Endothelial cell (in vitro differentiated cells): ENCODE measurements around the gene SFXN1. TPM values are rescaled to one million over a fixed set of nuclear protein-coding genes. Genes with fewer than 3 reads are reported as not detected.

Experiments used
- DNase-seq: peaks from one replicate; pipeline ENCODE4 v3.0.0; 2021; ENCODE audit warnings: low spot score
- H3K27ac Mint-ChIP-seq: one replicate; pipeline ENCODE4 v1.8.0; 2021; ENCODE audit warnings: mixed read lengths, inconsistent platforms; ENCODE audit not compliant: unreplicated experiment
- H3K27me3 Mint-ChIP-seq: one replicate; pipeline ENCODE4 v1.8.0; 2021; ENCODE audit warnings: mild to moderate bottlenecking, moderate library complexity, mixed read lengths, inconsistent platforms; ENCODE audit not compliant: unreplicated experiment
- H3K36me3 Mint-ChIP-seq: one replicate; pipeline ENCODE4 v1.8.0; 2021; ENCODE audit warnings: mild to moderate bottlenecking, low read depth, mixed read lengths, inconsistent platforms; ENCODE audit not compliant: unreplicated experiment
- H3K4me1 Mint-ChIP-seq: one replicate; pipeline ENCODE4 v1.8.0; 2021; ENCODE audit warnings: mild to moderate bottlenecking, mixed read lengths, inconsistent platforms; ENCODE audit not compliant: unreplicated experiment
- H3K4me3 Mint-ChIP-seq: one replicate; pipeline ENCODE4 v1.8.0; 2021; ENCODE audit warnings: mild to moderate bottlenecking, mixed read lengths, inconsistent platforms; ENCODE audit not compliant: unreplicated experiment
- H3K9me3 Mint-ChIP-seq: one replicate; pipeline ENCODE4 v1.8.0; 2021; ENCODE audit warnings: mixed read lengths, inconsistent platforms; ENCODE audit not compliant: unreplicated experiment
- total RNA-seq: library from RNA; stranded (reverse); fragmentation: NEBNext Ultra II Directional; extraction: Animal tissue kit (Norgen Biotek cat#: 25700); gene quantifications from one replicate; pipeline ENCODE4 v1.2.1, GENCODE V29; 2021; ENCODE audit not compliant: unreplicated experiment
- TF ChIP-seq, protein P1 (sequence below): fragments of 200-600 bp; sonication (generic); IDR thresholded peaks from one replicate; pipeline ENCODE4 v1.5.0; 2021; ENCODE audit warnings: antibody characterized with exemption; ENCODE audit not compliant: unreplicated experiment

The SFXN1 gene
- total RNA-seq, 1 donor from 2014 or later: 53.9 TPM

DNA sequence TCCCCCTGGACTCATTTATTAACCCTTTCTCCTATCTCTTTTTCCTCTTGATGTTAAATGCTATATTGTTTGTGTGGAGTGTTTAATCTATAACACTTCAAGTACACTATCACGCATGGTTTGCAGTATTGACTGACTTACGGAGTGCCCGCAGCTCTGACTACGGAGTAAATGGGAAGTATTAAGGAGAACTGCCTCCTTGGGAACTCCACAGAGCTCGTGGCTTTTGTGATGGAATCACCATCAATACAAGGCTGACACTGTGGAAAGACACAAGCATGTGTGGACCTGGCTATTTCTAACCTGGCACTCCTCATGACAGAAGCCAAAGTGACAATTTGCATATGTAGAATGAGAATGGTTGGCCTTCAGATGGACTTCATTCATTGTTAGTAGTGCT lies 66.2 kb downstream of the SFXN1 start:
- Mint-ChIP-seq H3K9me3 (no peaks in the 10 kb centered on the region), H3K36me3 (no peaks in the 10 kb centered on the region), H3K27me3 (no peaks in the 10 kb centered on the region), H3K4me1 (peaks cover 24% of the 10 kb centered on the region), H3K4me3 (no peak overlapping the region), H3K27ac (no peak overlapping the region)
- DNase-seq: no peak
- TF ChIP-seq, protein P1, sequence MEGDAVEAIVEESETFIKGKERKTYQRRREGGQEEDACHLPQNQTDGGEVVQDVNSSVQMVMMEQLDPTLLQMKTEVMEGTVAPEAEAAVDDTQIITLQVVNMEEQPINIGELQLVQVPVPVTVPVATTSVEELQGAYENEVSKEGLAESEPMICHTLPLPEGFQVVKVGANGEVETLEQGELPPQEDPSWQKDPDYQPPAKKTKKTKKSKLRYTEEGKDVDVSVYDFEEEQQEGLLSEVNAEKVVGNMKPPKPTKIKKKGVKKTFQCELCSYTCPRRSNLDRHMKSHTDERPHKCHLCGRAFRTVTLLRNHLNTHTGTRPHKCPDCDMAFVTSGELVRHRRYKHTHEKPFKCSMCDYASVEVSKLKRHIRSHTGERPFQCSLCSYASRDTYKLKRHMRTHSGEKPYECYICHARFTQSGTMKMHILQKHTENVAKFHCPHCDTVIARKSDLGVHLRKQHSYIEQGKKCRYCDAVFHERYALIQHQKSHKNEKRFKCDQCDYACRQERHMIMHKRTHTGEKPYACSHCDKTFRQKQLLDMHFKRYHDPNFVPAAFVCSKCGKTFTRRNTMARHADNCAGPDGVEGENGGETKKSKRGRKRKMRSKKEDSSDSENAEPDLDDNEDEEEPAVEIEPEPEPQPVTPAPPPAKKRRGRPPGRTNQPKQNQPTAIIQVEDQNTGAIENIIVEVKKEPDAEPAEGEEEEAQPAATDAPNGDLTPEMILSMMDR: no peak

DNA sequence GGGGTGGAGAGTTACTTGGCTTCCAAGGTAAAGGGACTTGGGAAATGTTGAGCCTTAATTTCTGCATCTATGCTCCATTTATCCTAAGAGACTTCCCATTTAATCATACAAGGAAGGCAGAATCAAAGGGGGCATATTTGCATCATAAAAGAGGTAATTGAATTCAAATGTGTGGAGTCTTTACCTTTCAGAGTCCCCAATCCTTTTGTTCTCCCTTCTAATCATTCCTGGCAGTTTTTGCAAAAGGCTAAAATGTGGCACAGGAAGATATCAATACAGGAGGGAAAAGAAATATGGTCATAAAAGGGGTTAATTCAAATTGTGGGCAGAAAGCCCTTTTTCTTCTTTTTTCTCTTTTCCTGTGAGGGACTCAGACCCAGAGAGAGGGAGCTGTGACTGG lies 69.5 kb downstream of the SFXN1 start:
- Mint-ChIP-seq H3K27ac (no peak overlapping the region), H3K4me3 (no peak overlapping the region), H3K4me1 (peaks cover 20% of the 10 kb centered on the region), H3K36me3 (no peaks in the 10 kb centered on the region), H3K27me3 (no peaks in the 10 kb centered on the region), H3K9me3 (no peaks in the 10 kb centered on the region)
- no peak for DNase-seq
- TF ChIP-seq, protein P1: no peak

DNA sequence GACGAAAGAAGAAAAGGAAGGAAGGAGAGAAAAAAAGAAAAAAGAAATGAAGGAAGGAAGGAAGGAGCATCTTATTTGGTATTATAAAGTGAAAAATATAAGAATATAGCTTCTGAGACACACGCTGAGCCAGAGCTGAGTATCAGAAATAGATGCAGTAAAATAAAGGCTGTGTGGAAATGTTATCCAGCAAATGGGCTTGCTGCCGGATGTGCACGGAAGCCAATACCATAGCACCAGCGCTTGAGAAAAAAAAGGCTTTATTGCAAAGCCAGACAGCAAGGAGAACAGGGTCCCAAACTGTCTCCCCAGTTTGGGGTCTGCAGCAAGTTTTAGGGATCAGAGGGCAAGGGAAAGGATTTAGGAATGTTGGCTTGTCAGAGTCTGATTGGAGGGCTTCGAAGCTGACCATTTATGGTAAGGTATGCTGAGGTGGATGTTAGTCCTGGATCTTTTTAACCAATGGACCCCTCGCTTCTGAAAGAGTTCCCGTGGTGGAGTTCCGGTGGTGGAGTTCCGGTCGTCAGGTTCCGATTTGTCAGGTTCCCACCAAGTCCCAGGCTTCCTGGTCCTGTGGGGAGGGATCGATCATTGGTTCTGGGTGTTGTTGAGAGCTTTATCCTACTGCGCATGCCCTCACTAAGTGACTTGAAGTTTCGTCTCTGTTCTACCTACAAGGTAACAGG lies 70.4 kb downstream of the SFXN1 start:
- TF ChIP-seq, protein P1: no peak
- Mint-ChIP-seq H3K36me3 (no peaks in the 10 kb centered on the region), H3K4me1 (peaks cover 20% of the 10 kb centered on the region), H3K9me3 (no peaks in the 10 kb centered on the region), H3K27ac (no peak overlapping the region), H3K4me3 (no peak overlapping the region), H3K27me3 (no peaks in the 10 kb centered on the region)
- DNase-seq: no peak

DNA sequence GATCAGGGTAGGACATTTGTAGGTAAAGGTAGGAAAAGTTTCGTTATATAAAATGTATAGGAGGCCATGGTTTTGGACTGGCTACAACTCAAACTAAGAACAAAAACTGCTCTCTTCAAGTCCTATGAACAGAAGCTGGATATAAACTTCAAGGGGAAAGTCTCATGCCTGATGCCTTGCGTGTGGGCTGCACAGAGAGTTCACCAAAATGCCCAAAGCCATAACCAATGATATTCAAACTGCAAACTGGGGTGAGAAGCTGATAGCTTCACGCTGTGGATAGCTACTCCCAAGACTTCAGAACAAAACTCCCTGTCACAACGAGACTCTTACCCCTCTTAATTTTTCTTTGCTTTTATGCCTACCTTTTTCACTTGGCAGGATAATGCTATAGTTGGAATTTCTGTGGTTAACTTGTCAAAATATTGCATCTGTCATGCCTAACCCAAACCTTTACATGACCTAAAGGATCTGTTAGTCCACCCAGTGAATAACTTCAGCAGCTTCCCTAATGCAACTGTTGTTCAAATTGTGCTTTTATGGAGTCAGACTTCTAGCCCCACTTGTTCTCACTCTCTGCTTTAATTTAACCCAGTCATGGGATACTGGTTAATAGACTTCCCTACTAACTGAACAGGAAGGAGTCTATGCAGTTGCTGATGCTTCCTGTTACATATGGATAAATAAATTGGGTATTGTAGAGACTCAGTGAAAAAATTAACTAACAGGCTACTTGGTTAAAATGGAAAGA lies 71.9 kb downstream of the SFXN1 start:
- no peaks in the 10 kb centered on the region for H3K27me3 Mint-ChIP-seq
- H3K36me3 Mint-ChIP-seq: no peaks in the 10 kb centered on the region
- H3K9me3 Mint-ChIP-seq: no peaks in the 10 kb centered on the region
- no peak overlapping the region for H3K27ac Mint-ChIP-seq
- H3K4me3 Mint-ChIP-seq: no peak overlapping the region
- DNase-seq: no peak
- TF ChIP-seq, protein P1: no peak
- peaks cover 20% of the 10 kb centered on the region for H3K4me1 Mint-ChIP-seq

DNA sequence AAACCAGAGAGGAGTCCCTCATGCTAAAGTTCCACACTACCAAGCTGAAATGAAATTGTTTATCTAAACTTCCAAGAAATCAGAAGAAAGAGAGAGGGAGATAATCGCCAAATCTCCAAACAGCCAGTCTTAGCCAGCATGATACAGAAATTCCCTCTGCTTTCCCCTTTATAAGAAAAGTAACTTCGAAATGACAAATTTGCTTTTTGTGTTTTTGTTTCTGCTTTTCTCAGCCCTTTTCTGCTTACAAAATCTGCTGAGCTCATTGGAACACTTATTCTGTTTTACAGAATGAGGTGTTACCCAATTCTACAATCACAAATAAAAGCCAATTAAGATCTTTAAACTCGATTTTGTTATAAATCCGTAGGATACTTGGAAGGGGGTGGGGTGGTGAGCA lies 72.9 kb downstream of the SFXN1 start:
- no peaks in the 10 kb centered on the region for H3K36me3 Mint-ChIP-seq
- no peaks in the 10 kb centered on the region for H3K9me3 Mint-ChIP-seq
- H3K27me3 Mint-ChIP-seq: no peaks in the 10 kb centered on the region
- H3K27ac Mint-ChIP-seq: no peak overlapping the region
- TF ChIP-seq, protein P1: no peak
- H3K4me3 Mint-ChIP-seq: no peak overlapping the region
- no peak for DNase-seq
- H3K4me1 Mint-ChIP-seq: peaks cover 15% of the 10 kb centered on the region
